Measurements from ENCODE around the gene PLCB1. TPM values are rescaled to one million over a fixed set of nuclear protein-coding genes. Genes with fewer than 3 reads are reported as not detected.

The PLCB1 gene
- total RNA-seq, 1 experiment from 2014 or later, result not detected

DNA sequence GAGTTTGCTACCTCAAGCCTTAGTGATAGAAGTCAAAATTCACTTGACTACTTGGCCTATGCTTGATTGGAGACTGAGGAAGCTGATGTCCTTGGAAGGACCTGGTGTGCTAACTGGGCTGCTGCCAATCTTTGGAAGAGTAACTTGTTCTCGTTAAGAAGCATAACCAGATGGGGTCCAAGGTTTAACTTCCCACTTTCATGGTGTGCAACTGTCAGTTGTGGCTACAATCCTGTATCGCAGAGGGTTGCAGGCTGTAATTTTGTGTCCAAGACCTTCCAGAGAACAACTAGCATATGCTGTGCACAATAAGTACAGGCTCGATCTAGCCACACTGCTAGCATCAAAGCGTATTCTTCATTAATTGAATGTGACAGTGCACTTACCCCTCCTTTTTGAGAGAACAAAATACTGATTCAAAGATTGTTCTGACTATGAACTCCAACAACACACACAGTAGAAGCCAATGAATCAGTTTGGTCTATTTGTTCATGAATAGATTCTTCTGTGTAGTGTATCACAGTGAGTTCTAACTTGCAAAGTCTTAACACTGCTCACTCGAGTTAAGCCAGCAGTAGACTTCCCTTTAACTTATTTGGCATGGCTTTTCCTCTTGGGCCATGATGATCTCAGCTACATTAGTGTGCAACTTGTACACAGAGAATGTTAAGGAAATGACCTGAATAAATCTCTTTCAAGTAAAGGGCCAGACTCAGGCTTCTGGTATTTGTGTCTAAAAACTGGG is 15.8 kb upstream of the PLCB1 start:
- Histone ChIP-seq H3K4me3 (no peak overlapping the region), H3K36me3 (ENCODE audit: low read depth) (no peaks in the 10 kb centered on the region), H3K27ac (no peak overlapping the region), H2AFZ (no peak overlapping the region), H3K27me3 (ENCODE audit: insufficient read depth, low read depth) (no peaks in the 10 kb centered on the region), H3F3A (ENCODE audit: insufficient read depth, low read depth) (no peaks in the 10 kb centered on the region; the same call in 1 of the 2 replicates), H3K79me2 (ENCODE audit: low read depth) (no peaks in the 10 kb centered on the region), H3K9me2 (ENCODE audit: insufficient read depth) (no peaks in the 10 kb centered on the region), H3K4me2 (no peak overlapping the region), H3K4me1 (replicated peaks; ENCODE audit: insufficient read depth) (peaks cover 6% of the 10 kb centered on the region), H4K20me1 (ENCODE audit: insufficient read depth) (no peaks in the 10 kb centered on the region), H3K9me3 (ENCODE audit: insufficient read depth, low read depth) (no peaks in the 10 kb centered on the region)
- TF ChIP-seq CTCF (conservative IDR thresholded peaks at IDR 0.05) (no peak), EZH2 (IDR thresholded peaks at IDR 0.05; ENCODE audit: low read depth) (no peak)
- BruUV-seq (replicated peaks), result no TSS peak
- ChIA-PET POLR2A (ENCODE audit: unreplicated experiment) (no interaction called here), CTCF (no interaction called here)
- peak in 1 of 2 experiments; percentile 46 for DNase-seq
- intact Hi-C loops (cut with micrococcal nuclease; ENCODE audit: unreplicated experiment), result no loop called here

- Histone ChIP-seq H3K27ac (no peak overlapping the region), H3K4me1 (replicated peaks; ENCODE audit: insufficient read depth) (peaks cover 10% of the 10 kb centered on the region), H3K4me2 (no peak overlapping the region), H4K20me1 (ENCODE audit: insufficient read depth) (no peaks in the 10 kb centered on the region), H3K9me2 (ENCODE audit: insufficient read depth) (no peaks in the 10 kb centered on the region), H3K4me3 (no peak overlapping the region), H3F3A (ENCODE audit: insufficient read depth, low read depth) (no peaks in the 10 kb centered on the region; the same call in 1 of the 2 replicates), H3K36me3 (ENCODE audit: low read depth) (no peaks in the 10 kb centered on the region), H3K9me3 (ENCODE audit: insufficient read depth, low read depth) (no peaks in the 10 kb centered on the region), H3K79me2 (ENCODE audit: low read depth) (no peaks in the 10 kb centered on the region), H2AFZ (no peak overlapping the region), H3K27me3 (ENCODE audit: insufficient read depth, low read depth) (no peaks in the 10 kb centered on the region)
- TF ChIP-seq CTCF (conservative IDR thresholded peaks at IDR 0.05), result no peak
- TF ChIP-seq EZH2 (IDR thresholded peaks at IDR 0.05; ENCODE audit: low read depth), result no peak
- no peak for DNase-seq
- BruUV-seq (replicated peaks), result no TSS peak
- ChIA-PET POLR2A (ENCODE audit: unreplicated experiment) (no interaction called here), CTCF (no interaction called here)
- intact Hi-C loops (cut with micrococcal nuclease; ENCODE audit: unreplicated experiment), result no loop called here
These were observed 14.4 kb upstream of the PLCB1 start for GRCh38 chr20:8117636-8118035.

- Histone ChIP-seq H3K9me2 (ENCODE audit: insufficient read depth) (no peaks in the 10 kb centered on the region), H3K4me1 (replicated peaks; ENCODE audit: insufficient read depth) (peaks cover 10% of the 10 kb centered on the region), H3K9me3 (ENCODE audit: insufficient read depth, low read depth) (no peaks in the 10 kb centered on the region), H3F3A (ENCODE audit: insufficient read depth, low read depth) (no peaks in the 10 kb centered on the region; the same call in 1 of the 2 replicates), H3K4me2 (no peak overlapping the region), H3K27ac (no peak overlapping the region), H3K4me3 (no peak overlapping the region), H3K79me2 (ENCODE audit: low read depth) (no peaks in the 10 kb centered on the region), H3K36me3 (ENCODE audit: low read depth) (no peaks in the 10 kb centered on the region), H2AFZ (no peak overlapping the region), H3K27me3 (ENCODE audit: insufficient read depth, low read depth) (no peaks in the 10 kb centered on the region), H4K20me1 (ENCODE audit: insufficient read depth) (no peaks in the 10 kb centered on the region)
- no TSS peak for BruUV-seq (replicated peaks)
- DNase-seq, result no peak
- intact Hi-C loops (cut with micrococcal nuclease; ENCODE audit: unreplicated experiment), result no loop called here
- ChIA-PET POLR2A (ENCODE audit: unreplicated experiment) (no interaction called here), CTCF (no interaction called here)
- TF ChIP-seq CTCF (conservative IDR thresholded peaks at IDR 0.05), result no peak
- TF ChIP-seq EZH2 (IDR thresholded peaks at IDR 0.05; ENCODE audit: low read depth), result no peak
These were observed 14.0 kb upstream of the PLCB1 start for GRCh38 chr20:8118039-8118438.

Measured in PC-9 (cell line).